HepG2 (cell line): Measurements from ENCODE around the gene ADPRHL1. TPM values are rescaled to one million over a fixed set of nuclear protein-coding genes. Genes with fewer than 3 reads are reported as not detected.

Experiments used
- HDAC2 ChIP-seq: sonication (generic); formaldehyde crosslinking; IDR thresholded peaks from 2 replicates; pipeline ENCODE4 v1.4.0; 2020; ENCODE audit warnings: missing genetic modification reagents
- MXD4 ChIP-seq: IDR thresholded peaks from 2 replicates; pipeline ENCODE4 v1.6.1; 2016; ENCODE audit warnings: mild to moderate bottlenecking, missing biosample characterization, missing genetic modification reagents
- SMAD9 ChIP-seq: sonication (generic); formaldehyde crosslinking; IDR thresholded peaks from 2 replicates; pipeline ENCODE4 v1.5.1; 2020; ENCODE audit warnings: mild to moderate bottlenecking, missing genetic modification reagents
- TP53 ChIP-seq: sonication (generic); formaldehyde crosslinking; conservative IDR thresholded peaks from 2 replicates; pipeline ENCODE4 v1.4.0; 2020; ENCODE audit warnings: missing genetic modification reagents
- ZIK1 ChIP-seq: sonication (generic); formaldehyde crosslinking; IDR thresholded peaks from 2 replicates; pipeline ENCODE4 v1.5.0; 2020; ENCODE audit warnings: mild to moderate bottlenecking, low read depth, missing genetic modification reagents, borderline replicate concordance
- ZNF282 ChIP-seq: fragments of 450-650 bp; IDR thresholded peaks from 2 replicates; pipeline ENCODE4 v1.6.1; 2018; ENCODE audit not compliant: partially characterized antibody
- polyA plus RNA-seq, 8 experiments: library from polyadenylated mRNA; depleted of rRNA in 3 of 8; stranded (reverse) in 7 of 8; unstranded in 1 of 8; fragments of >200 nt; fragmentation: Illumina TruSeq in 4 of 8; extraction: Trizol in 4 of 8; gene quantifications; 2 replicates each; pipeline versions ENCODE4 v1.2.1 to v1.2.3, GENCODE V29; 2011 to 2016; ENCODE audit warnings: low read depth in 4 of 8, missing spikeins in 1 of 8, mixed read lengths in 1 of 8; ENCODE audit not compliant: insufficient read depth in 1 of 8
- total RNA-seq, 5 experiments: library from RNA; depleted of rRNA; stranded (reverse); fragments of >200 nt; fragmentation: Illumina TruSeq; extraction: Trizol; gene quantifications; 2 replicates each; pipeline ENCODE4 v1.2.3, GENCODE V29; 2016; ENCODE audit warnings: low read depth in 1 of 5
- TF ChIP-seq, protein P1 (sequence below): sonication (generic); formaldehyde crosslinking; IDR thresholded peaks from 2 replicates; pipeline ENCODE4 v1.5.1; 2020; ENCODE audit warnings: missing genetic modification reagents, mild to moderate bottlenecking, borderline replicate concordance
- TF ChIP-seq, protein P2 (sequence below): sonication (generic); formaldehyde crosslinking; IDR thresholded peaks from 2 replicates; pipeline ENCODE4 v1.5.0; 2020; ENCODE audit warnings: mild to moderate bottlenecking, missing genetic modification reagents, borderline replicate concordance
- TF ChIP-seq, protein P3 (sequence below): sonication (generic); formaldehyde crosslinking; conservative IDR thresholded peaks from 2 replicates; pipeline ENCODE4 v1.4.0; 2020; ENCODE audit warnings: missing genetic modification reagents
- TF ChIP-seq, protein P4 (sequence below), 2 experiments: fragments of 450-650 bp in 1 of 2; sonication (generic) in 1 of 2; formaldehyde crosslinking; IDR thresholded peaks; 2 replicates each; pipeline versions ENCODE4 v1.5.0 to v1.8.0; 2020 to 2022; ENCODE audit warnings: mild to moderate bottlenecking in 1 of 2, missing genetic modification reagents in 1 of 2
- TF ChIP-seq, protein P5 (sequence below): sonication (generic); formaldehyde crosslinking; IDR thresholded peaks from 2 replicates; pipeline ENCODE4 v1.4.0; 2020; ENCODE audit warnings: missing genetic modification reagents
- TF ChIP-seq, protein P6 (sequence below): sonication (generic); formaldehyde crosslinking; IDR thresholded peaks from 2 replicates; pipeline ENCODE4 v1.4.0; 2020; ENCODE audit warnings: missing genetic modification reagents
- TF ChIP-seq, protein P7 (sequence below): sonication (generic); formaldehyde crosslinking; IDR thresholded peaks from 2 replicates; pipeline ENCODE4 v1.4.0; 2020; ENCODE audit warnings: missing genetic modification reagents, mild to moderate bottlenecking, borderline replicate concordance

ADPRHL1 gene
- total and polyA plus RNA-seq, 2 of the 13 experiments (the other 11 are each of a cell fraction or from before 2014, with no cell fraction given), result 0.34 to 0.40 TPM

DNA sequence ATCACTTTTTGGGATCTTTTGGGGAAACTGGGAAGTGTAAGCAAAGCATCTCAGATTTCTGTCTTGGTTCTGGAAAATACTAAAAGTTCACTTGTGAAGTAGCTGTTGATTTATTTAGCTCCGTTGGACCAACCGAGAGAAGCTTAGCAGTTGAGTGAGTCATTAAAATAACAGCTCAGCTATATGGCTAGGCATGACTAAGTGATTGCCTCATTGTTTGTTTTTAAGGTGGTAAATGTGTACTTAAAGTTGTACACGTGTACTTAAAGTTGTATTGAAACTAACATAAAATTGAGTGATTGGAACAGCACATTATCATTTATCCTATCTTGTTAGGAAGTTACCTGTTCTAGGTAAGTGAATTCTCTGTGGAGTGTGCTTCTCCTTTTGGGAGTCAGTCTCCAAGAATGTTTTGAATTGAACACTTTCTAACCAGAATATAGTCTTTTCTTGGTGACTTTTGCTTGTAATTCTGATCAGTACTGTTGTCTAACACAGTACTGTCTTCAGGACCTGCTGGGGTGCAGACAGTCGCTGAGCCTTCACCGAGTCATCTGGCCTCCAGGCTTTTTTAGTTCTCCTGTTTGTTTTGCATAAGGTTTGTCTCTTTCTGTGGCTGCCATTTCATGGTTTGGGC lies 40.1 kb upstream of the ADPRHL1 start (continued):
- TF ChIP-seq, protein P1, sequence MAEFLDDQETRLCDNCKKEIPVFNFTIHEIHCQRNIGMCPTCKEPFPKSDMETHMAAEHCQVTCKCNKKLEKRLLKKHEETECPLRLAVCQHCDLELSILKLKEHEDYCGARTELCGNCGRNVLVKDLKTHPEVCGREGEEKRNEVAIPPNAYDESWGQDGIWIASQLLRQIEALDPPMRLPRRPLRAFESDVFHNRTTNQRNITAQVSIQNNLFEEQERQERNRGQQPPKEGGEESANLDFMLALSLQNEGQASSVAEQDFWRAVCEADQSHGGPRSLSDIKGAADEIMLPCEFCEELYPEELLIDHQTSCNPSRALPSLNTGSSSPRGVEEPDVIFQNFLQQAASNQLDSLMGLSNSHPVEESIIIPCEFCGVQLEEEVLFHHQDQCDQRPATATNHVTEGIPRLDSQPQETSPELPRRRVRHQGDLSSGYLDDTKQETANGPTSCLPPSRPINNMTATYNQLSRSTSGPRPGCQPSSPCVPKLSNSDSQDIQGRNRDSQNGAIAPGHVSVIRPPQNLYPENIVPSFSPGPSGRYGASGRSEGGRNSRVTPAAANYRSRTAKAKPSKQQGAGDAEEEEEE (CRISPR knock-in tag), result no peak
- TF ChIP-seq SMAD9 (CRISPR knock-in tag), result no peak
- peak; percentile 76 for TF ChIP-seq HDAC2 (CRISPR knock-in tag)
- no peak for TF ChIP-seq TP53 (CRISPR knock-in tag)
- TF ChIP-seq, protein P2, sequence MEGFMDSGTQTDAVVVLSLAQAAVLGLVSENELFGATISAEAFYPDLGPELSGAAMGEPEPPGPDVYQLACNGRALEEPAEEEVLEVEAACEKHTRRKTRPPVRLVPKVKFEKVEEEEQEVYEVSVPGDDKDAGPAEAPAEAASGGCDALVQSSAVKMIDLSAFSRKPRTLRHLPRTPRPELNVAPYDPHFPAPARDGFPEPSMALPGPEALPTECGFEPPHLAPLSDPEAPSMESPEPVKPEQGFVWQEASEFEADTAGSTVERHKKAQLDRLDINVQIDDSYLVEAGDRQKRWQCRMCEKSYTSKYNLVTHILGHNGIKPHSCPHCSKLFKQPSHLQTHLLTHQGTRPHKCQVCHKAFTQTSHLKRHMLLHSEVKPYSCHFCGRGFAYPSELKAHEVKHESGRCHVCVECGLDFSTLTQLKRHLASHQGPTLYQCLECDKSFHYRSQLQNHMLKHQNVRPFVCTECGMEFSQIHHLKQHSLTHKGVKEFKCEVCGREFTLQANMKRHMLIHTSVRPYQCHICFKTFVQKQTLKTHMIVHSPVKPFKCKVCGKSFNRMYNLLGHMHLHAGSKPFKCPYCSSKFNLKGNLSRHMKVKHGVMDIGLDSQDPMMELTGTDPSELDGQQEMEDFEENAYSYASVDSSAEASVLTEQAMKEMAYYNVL (CRISPR knock-in tag), result no peak
- TF ChIP-seq, protein P3, sequence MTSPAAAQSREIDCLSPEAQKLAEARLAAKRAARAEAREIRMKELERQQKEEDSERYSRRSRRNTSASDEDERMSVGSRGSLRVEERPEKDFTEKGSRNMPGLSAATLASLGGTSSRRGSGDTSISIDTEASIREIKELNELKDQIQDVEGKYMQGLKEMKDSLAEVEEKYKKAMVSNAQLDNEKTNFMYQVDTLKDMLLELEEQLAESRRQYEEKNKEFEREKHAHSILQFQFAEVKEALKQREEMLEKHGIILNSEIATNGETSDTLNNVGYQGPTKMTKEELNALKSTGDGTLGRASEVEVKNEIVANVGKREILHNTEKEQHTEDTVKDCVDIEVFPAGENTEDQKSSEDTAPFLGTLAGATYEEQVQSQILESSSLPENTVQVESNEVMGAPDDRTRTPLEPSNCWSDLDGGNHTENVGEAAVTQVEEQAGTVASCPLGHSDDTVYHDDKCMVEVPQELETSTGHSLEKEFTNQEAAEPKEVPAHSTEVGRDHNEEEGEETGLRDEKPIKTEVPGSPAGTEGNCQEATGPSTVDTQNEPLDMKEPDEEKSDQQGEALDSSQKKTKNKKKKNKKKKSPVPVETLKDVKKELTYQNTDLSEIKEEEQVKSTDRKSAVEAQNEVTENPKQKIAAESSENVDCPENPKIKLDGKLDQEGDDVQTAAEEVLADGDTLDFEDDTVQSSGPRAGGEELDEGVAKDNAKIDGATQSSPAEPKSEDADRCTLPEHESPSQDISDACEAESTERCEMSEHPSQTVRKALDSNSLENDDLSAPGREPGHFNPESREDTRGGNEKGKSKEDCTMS, result no peak
- no peak for TF ChIP-seq ZNF282
- TF ChIP-seq, protein P4, sequence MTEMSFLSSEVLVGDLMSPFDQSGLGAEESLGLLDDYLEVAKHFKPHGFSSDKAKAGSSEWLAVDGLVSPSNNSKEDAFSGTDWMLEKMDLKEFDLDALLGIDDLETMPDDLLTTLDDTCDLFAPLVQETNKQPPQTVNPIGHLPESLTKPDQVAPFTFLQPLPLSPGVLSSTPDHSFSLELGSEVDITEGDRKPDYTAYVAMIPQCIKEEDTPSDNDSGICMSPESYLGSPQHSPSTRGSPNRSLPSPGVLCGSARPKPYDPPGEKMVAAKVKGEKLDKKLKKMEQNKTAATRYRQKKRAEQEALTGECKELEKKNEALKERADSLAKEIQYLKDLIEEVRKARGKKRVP (CRISPR knock-in tag; IDR thresholded peaks at IDR 0.05), result peak in 1 of 2 experiments; percentile 87; a peak in 2 of 4 replicates
- TF ChIP-seq, protein P5, sequence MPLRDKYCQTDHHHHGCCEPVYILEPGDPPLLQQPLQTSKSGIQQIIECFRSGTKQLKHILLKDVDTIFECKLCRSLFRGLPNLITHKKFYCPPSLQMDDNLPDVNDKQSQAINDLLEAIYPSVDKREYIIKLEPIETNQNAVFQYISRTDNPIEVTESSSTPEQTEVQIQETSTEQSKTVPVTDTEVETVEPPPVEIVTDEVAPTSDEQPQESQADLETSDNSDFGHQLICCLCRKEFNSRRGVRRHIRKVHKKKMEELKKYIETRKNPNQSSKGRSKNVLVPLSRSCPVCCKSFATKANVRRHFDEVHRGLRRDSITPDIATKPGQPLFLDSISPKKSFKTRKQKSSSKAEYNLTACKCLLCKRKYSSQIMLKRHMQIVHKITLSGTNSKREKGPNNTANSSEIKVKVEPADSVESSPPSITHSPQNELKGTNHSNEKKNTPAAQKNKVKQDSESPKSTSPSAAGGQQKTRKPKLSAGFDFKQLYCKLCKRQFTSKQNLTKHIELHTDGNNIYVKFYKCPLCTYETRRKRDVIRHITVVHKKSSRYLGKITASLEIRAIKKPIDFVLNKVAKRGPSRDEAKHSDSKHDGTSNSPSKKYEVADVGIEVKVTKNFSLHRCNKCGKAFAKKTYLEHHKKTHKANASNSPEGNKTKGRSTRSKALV (CRISPR knock-in tag), result 0 out of 2 replicates have a peak, but pooled peaks have one; percentile 37
- TF ChIP-seq ZIK1, result no peak
- TF ChIP-seq, protein P6, sequence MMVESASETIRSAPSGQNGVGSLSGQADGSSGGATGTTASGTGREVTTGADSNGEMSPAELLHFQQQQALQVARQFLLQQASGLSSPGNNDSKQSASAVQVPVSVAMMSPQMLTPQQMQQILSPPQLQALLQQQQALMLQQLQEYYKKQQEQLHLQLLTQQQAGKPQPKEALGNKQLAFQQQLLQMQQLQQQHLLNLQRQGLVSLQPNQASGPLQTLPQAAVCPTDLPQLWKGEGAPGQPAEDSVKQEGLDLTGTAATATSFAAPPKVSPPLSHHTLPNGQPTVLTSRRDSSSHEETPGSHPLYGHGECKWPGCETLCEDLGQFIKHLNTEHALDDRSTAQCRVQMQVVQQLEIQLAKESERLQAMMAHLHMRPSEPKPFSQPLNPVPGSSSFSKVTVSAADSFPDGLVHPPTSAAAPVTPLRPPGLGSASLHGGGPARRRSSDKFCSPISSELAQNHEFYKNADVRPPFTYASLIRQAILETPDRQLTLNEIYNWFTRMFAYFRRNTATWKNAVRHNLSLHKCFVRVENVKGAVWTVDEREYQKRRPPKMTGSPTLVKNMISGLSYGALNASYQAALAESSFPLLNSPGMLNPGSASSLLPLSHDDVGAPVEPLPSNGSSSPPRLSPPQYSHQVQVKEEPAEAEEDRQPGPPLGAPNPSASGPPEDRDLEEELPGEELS (CRISPR knock-in tag), result peak; percentile 57
- TF ChIP-seq, protein P7, sequence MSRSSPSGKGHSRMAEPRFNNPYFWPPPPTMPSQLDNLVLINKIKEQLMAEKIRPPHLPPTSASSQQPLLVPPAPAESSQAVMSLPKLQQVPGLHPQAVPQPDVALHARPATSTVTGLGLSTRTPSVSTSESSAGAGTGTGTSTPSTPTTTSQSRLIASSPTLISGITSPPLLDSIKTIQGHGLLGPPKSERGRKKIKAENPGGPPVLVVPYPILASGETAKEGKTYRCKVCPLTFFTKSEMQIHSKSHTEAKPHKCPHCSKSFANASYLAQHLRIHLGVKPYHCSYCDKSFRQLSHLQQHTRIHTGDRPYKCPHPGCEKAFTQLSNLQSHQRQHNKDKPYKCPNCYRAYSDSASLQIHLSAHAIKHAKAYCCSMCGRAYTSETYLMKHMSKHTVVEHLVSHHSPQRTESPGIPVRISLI (CRISPR knock-in tag), result no peak
- TF ChIP-seq MXD4, result 0 out of 2 replicates have a peak, but pooled peaks have one; percentile 29
